ENCODE results near the gene NOXO1. TPM values are rescaled to one million over a fixed set of nuclear protein-coding genes. Genes with fewer than 3 reads are reported as not detected.

NOXO1 gene
- total and polyA plus RNA-seq, 4 experiments from 2014 or later, result 0.47 to 0.84 (median 0.52) TPM

- ChIA-PET POLR2A (ENCODE audit: partially characterized antibody) (interaction anchor here (1.1 to 7.5 kb wide), 5 partner anchors 9 to 229 kb away, joined by 3 to 99 read pairs (median 4); partner anchors contain the start of genes NDUFB10, PGP, RNF151 and RPS2), CTCF (ENCODE audit: partially characterized antibody) (interaction anchor here (2.1 kb wide), 1 partner anchor 18 kb away, joined by 8 read pairs; no protein-coding TSS in a partner anchor)
- H3K27me3 ChIP-seq (ENCODE audit: insufficient read depth, low read length), result peaks cover 15% of the 10 kb centered on the region
- H3K4me1 ChIP-seq (ENCODE audit: insufficient read depth, low read length), result peaks cover 31% of the 10 kb centered on the region
- H3K27ac ChIP-seq (ENCODE audit: low read depth, low read length), result no peak overlapping the region
- no peaks in the 10 kb centered on the region for H3K9me3 Mint-ChIP-seq
- peaks cover 6 to 33% (median 20%) of the 10 kb centered on the region in 4 donors for H3K4me1 Mint-ChIP-seq
- peak overlapping the region in 7 of 8 donors; percentile 6 to 79 (median 77) for H3K4me3 Mint-ChIP-seq
- no peak overlapping the region for H3K4me3 ChIP-seq (ENCODE audit: low read length in 2 of 2)
- peak overlapping the region in 3 of 7 donors; percentile 54 to 69 (median 55) for H3K27ac Mint-ChIP-seq
- H3K27me3 Mint-ChIP-seq, result peaks cover 14 to 16% of the 10 kb centered on the region in 2 donors
- no peak for DNase-seq
- H3K36me3 ChIP-seq (ENCODE audit: insufficient read depth, low read length), result peaks cover 4% of the 10 kb centered on the region
- intact Hi-C loops (cut with micrococcal nuclease), result no loop called here
- H3K36me3 Mint-ChIP-seq, result peaks cover 6 to 10% of the 10 kb centered on the region in 2 donors
- no peaks in the 10 kb centered on the region for H3K9me3 ChIP-seq (ENCODE audit: control insufficient read depth in 1 of 2, low read length in 2 of 2)
Observed at GRCh38 chr16:1985466-1986150, 4.3 kb upstream of the NOXO1 start.

GRCh38 chr16:1984347-1985225 is 3.3 kb upstream of the NOXO1 start:
- Mint-ChIP-seq H3K27ac (peak overlapping the region; percentile 57 to 89 (median 78)), H3K36me3 (peaks cover 6 to 10% of the 10 kb centered on the region in 2 donors), H3K4me1 (peaks cover 6 to 30% (median 18%) of the 10 kb centered on the region in 4 donors), H3K4me3 (peak overlapping the region; percentile 75 to 89 (median 78)), H3K9me3 (no peaks in the 10 kb centered on the region), H3K27me3 (peaks cover 14 to 16% of the 10 kb centered on the region in 2 donors)
- ChIA-PET CTCF (ENCODE audit: partially characterized antibody) (interaction anchor here (2.1 kb wide), 1 partner anchor 19 kb away, joined by 8 read pairs; no protein-coding TSS in a partner anchor), POLR2A (ENCODE audit: partially characterized antibody) (interaction anchor here (0.8 to 7.5 kb wide), 5 partner anchors 13 to 230 kb away, joined by 3 to 99 read pairs (median 4); partner anchors contain the start of genes NDUFB10, PGP, PKD1 and RNF151)
- Histone ChIP-seq H3K9me3 (ENCODE audit: control insufficient read depth in 1 of 2, low read length in 2 of 2) (no peaks in the 10 kb centered on the region), H3K27me3 (ENCODE audit: insufficient read depth, low read length) (peaks cover 20% of the 10 kb centered on the region), H3K4me1 (ENCODE audit: insufficient read depth, low read length) (peaks cover 27% of the 10 kb centered on the region), H3K36me3 (ENCODE audit: insufficient read depth, low read length) (peaks cover 4% of the 10 kb centered on the region), H3K27ac (ENCODE audit: low read depth, low read length) (peak overlapping the region; percentile 57), H3K4me3 (ENCODE audit: low read length in 2 of 2) (peak overlapping the region in 1 of 2 donors; percentile 64)
- DNase-seq, result no peak
- intact Hi-C loops (cut with micrococcal nuclease), result loop anchor here (1.0 kb wide), 3 partner anchors 8 to 171 kb away; partner anchors contain the start of genes NDUFB10 and TRAF7

DNA sequence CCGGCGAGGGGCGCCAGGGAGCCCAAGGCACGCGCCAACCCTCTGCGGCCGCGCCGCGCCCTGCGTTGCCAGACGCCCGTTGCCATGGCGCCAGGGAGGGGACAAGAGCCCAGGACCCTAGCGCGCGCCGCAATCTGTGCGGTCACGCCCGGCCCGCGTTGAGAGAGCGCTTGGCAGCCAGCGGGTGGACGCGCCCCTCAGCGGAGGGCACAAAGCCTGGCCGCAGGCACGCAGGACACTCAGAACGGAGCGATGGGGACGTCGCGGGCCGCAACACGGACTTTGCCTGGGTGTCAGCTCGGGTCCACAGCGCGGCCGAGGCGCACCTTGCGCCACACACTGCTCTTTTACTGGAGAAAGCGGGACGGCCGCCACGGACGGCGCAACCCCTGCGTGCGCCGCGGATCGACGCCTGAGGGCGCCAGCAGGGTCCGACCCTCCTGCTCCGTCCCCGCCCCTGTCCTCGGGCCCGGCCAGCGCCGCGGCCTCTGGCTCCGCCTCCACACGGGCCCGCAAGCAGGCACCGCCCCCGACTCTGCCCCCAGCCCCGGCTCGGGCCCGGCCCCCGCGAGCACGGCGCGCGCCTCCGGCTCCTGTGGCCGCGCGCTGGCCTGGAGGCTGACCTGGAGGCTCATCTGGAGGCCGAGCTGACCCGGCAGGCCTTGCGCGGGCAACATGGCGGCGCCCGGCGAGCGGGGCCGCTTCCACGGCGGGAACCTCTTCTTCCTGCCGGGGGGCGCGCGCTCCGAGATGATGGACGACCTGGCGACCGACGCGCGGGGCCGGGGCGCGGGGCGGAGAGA is 2.5 kb upstream of the NOXO1 start, which contains the start of gene GFER:
TSS of gene GFER (plus strand) at position 650 of the 803 bp plus-strand sequence. CDS start at position 676, 26 bp downstream.
- Mint-ChIP-seq H3K4me3 (peak within 1 kb of the TSS; percentile 78 to 89 (median 86)), H3K4me1 (peaks cover 4 to 22% (median 15%) of the 10 kb centered on the region in 4 donors), H3K27ac (peak within 1 kb of the TSS; percentile 57 to 91 (median 86)), H3K9me3 (no peaks in the 10 kb centered on the region), H3K36me3 (peaks cover 6 to 10% of the 10 kb centered on the region in 2 donors), H3K27me3 (peaks cover 11 to 14% of the 10 kb centered on the region in 2 donors)
- intact Hi-C loops (cut with micrococcal nuclease), result loop anchor here (1.0 kb wide), 3 partner anchors 9 to 172 kb away; partner anchors contain the start of genes NDUFB10 and TRAF7
- peaks cover 20% of the 10 kb centered on the region for H3K27me3 ChIP-seq (ENCODE audit: insufficient read depth, low read length)
- H3K36me3 ChIP-seq (ENCODE audit: insufficient read depth, low read length), result peaks cover 4% of the 10 kb centered on the region
- no peaks in the 10 kb centered on the region for H3K9me3 ChIP-seq (ENCODE audit: control insufficient read depth in 1 of 2, low read length in 2 of 2)
- H3K27ac ChIP-seq (ENCODE audit: low read depth, low read length), result peak within 1 kb of the TSS; percentile 57
- ChIA-PET POLR2A (ENCODE audit: partially characterized antibody) (interaction anchor here (0.8 to 7.5 kb wide), 4 partner anchors 12 to 152 kb away, joined by 4 to 99 read pairs (median 32); partner anchors contain the start of genes NDUFB10, PKD1, RNF151 and RPS2), CTCF (ENCODE audit: partially characterized antibody) (interaction anchor here (1.4 to 2.1 kb wide), 2 partner anchors 20 kb away, joined by 4 to 8 read pairs; no protein-coding TSS in a partner anchor)
- H3K4me1 ChIP-seq (ENCODE audit: insufficient read depth, low read length), result peaks cover 22% of the 10 kb centered on the region
- peak; percentile 47 to 70 (median 63) for DNase-seq
- peak within 1 kb of the TSS; percentile 52 to 64 for H3K4me3 ChIP-seq (ENCODE audit: low read length in 2 of 2)

DNA sequence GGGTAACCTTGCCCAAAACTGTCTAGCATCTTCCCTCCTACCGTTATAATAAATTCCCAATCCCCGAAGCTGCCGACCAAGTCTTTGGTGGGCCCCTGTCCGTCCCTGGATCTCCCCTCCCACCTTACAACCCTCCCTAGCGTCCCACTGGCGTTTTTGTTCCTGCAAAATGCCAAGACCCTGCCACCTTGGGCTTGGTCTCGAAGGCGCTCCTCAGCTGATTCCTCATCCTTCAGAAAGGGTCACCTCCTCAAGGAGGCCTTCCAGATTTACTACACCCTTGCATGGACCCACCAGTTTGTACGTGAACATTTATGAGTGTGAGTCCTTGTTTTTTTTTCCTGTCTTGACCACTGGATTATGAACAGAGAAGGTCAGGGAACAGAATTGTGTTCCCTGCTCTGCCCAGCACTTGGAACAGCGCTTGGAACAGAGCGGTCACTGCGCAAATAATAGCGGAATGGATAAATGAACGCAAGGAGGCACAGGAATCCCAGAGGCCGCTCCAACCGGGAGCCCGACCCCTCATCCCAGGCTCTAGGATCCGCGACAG is 1.8 kb upstream of the NOXO1 start:
- H3K27ac Mint-ChIP-seq, result peak overlapping the region in 6 of 7 donors; percentile 12 to 91 (median 71)
- peak overlapping the region; percentile 76 to 89 (median 84) for H3K4me3 Mint-ChIP-seq
- Histone ChIP-seq H3K36me3 (ENCODE audit: insufficient read depth, low read length) (peaks cover 4% of the 10 kb centered on the region), H3K9me3 (ENCODE audit: control insufficient read depth in 1 of 2, low read length in 2 of 2) (no peaks in the 10 kb centered on the region), H3K27me3 (ENCODE audit: insufficient read depth, low read length) (peaks cover 20% of the 10 kb centered on the region), H3K4me3 (ENCODE audit: low read length in 2 of 2) (peak overlapping the region; percentile 52 to 64), H3K27ac (ENCODE audit: low read depth, low read length) (peak overlapping the region; percentile 57), H3K4me1 (ENCODE audit: insufficient read depth, low read length) (peaks cover 22% of the 10 kb centered on the region)
- no peaks in the 10 kb centered on the region for H3K9me3 Mint-ChIP-seq
- no peak for DNase-seq
- intact Hi-C loops (cut with micrococcal nuclease), result no loop called here
- ChIA-PET CTCF (ENCODE audit: partially characterized antibody) (interaction anchor here (1.0 to 1.4 kb wide), 3 partner anchors 19 to 158 kb away, joined by 3 to 4 read pairs (median 4); partner anchors contain the start of gene RPS2), POLR2A (ENCODE audit: partially characterized antibody) (interaction anchor here (6.9 to 7.5 kb wide), 2 partner anchors 11 to 20 kb away, joined by 61 to 99 read pairs; partner anchors contain the start of genes NDUFB10, RNF151, RPS2 and TBL3)
- H3K36me3 Mint-ChIP-seq, result peaks cover 6 to 10% of the 10 kb centered on the region in 2 donors
- peaks cover 2 to 19% (median 12%) of the 10 kb centered on the region in 4 donors for H3K4me1 Mint-ChIP-seq
- peaks cover 7 to 10% of the 10 kb centered on the region in 2 donors for H3K27me3 Mint-ChIP-seq

- no peak overlapping the region for H3K4me3 ChIP-seq (ENCODE audit: low read length in 2 of 2)
- ChIA-PET CTCF (ENCODE audit: partially characterized antibody) (interaction anchor here (0.5 to 1.5 kb wide), 5 partner anchors 10 to 170 kb away, joined by 3 to 5 read pairs (median 4); partner anchors contain the start of genes RPS2 and TBL3), POLR2A (ENCODE audit: partially characterized antibody) (interaction anchor here (0.7 to 7.5 kb wide), 4 partner anchors 9 to 19 kb away, joined by 3 to 99 read pairs (median 34); partner anchors contain the start of genes NDUFB10, RNF151, RPS2 and TBL3)
- no peaks in the 10 kb centered on the region for H3K9me3 ChIP-seq (ENCODE audit: control insufficient read depth in 1 of 2, low read length in 2 of 2)
- peaks cover 22% of the 10 kb centered on the region for H3K4me1 ChIP-seq (ENCODE audit: insufficient read depth, low read length)
- DNase-seq, result no peak
- intact Hi-C loops (cut with micrococcal nuclease), result no loop called here
- peaks cover 20% of the 10 kb centered on the region for H3K27me3 ChIP-seq (ENCODE audit: insufficient read depth, low read length)
- H3K36me3 ChIP-seq (ENCODE audit: insufficient read depth, low read length), result peaks cover 9% of the 10 kb centered on the region
- Mint-ChIP-seq H3K27me3 (peaks cover 7 to 10% of the 10 kb centered on the region in 2 donors), H3K4me3 (peak overlapping the region in 4 of 8 donors; percentile 11 to 66 (median 56)), H3K9me3 (no peaks in the 10 kb centered on the region), H3K27ac (peak overlapping the region in 2 of 7 donors; percentile 23 to 50), H3K36me3 (peaks cover 10 to 14% of the 10 kb centered on the region in 2 donors), H3K4me1 (peaks cover 2 to 19% (median 12%) of the 10 kb centered on the region in 4 donors)
- no peak overlapping the region for H3K27ac ChIP-seq (ENCODE audit: low read depth, low read length)
Observed at GRCh38 chr16:1982013-1982433, 754 bp upstream of the NOXO1 start.

All from CD4-positive, alpha-beta memory T cell (primary cell).